NCI-H82 (cell line): ENCODE measurements around the gene CAMK1D.

ENCODE experiments used
- DNase-seq: peaks from one replicate; lab custom pipeline; 2025; lab: John Stamatoyannopoulos, UW

The CAMK1D gene

GRCh38 chr10:12769323-12770044 is 420.1 kb downstream of the CAMK1D start:
- DNase-seq: no peak

DNA sequence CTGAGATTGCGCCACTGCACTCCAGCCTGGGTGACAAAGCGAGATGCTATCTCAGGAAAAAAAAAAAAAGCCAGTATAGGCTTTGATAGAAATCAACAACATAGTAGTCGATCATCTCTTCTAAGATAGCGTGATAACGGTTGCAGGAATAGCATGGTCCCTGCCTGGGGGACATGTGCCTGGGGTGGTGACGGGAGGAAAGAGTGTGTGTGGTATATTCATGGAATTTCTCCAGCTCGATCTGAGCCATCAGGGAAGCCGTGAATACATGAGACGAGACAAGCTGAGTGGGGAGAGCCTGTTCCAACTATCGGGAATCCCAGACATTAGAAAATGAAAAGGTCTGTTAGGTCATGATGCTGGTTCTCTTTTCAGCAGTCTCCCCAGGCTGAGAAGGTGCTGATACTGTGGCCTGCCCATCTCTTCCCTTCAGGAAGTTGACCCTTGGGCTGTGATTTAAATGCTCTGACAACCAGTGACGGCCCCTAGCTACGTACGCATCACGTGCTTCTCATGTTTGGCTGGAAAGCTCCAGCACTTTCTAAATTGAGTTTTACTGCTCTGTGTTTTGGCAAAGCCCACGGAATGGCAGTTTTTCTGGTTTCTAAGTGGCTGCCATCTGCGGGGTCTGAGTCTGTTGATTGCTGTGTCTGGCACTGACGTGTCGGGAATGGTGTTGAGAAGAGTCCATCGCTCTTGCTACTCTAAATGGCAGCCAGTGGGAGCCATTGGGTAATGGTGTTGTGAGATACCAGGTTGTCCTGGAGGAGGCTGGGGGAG is 422.8 kb downstream of the CAMK1D start:
- no peak for DNase-seq

- DNase-seq: no peak
Measured at GRCh38 chr10:12772797-12773587, 423.6 kb downstream of the CAMK1D start.

DNA sequence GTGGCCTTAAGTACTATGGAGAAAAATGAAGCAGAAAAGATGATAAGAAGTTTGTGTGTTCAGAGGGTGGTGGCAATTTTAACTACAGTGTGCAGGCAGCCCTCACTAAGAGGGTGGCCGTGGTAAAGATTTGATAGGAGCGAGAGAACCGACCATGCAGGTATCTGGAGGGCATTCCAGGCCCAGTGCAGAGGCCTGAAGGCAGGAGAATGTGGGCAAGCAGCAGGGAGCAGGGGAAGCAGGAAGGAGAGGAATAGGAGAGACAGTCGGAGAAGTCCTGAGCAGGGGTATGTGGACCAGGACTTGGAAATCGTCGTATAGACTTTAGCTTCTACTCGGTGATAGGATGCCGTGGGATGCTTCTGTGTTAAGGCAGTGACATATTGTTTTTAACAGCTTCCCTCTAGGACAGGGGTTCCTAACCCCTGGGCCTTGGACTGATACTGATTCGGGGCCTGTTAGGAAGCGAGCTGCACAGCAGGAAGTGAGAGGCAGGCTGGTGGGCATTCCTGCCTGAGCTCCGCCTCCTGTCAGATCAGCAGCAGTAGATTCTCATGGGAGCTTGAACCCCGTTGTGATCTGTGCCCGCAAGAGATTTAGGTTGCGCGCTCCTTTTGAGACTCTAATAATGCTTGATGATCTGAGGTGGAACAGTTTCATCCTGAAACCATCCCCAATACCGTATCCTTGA is 425.0 kb downstream of the CAMK1D start:
- no peak for DNase-seq

- no peak for DNase-seq
Measured at GRCh38 chr10:12777840-12778585, 428.7 kb downstream of the CAMK1D start.

- no peak for DNase-seq
Measured at GRCh38 chr10:12780634-12781601, 431.6 kb downstream of the CAMK1D start.

DNA sequence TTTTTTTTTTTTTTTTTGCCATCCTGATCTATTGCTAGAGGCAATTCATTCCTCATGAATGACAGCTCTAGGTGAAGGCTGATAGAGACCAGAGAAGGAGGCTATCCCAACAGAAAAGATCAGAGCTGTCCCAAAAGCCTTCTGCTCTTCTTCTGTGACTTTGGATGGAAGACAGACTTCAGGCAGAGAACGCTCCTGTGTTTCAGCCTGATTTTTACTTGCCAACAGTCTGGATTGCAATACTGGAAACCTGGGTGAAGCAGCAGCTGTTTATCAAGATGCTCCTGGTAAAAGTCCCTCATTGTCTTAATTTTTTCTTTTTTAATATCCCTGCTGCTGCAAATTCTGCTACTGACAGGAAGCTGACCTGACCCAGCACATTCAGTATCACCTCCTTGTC is 432.6 kb downstream of the CAMK1D start:
- no peak for DNase-seq

DNA sequence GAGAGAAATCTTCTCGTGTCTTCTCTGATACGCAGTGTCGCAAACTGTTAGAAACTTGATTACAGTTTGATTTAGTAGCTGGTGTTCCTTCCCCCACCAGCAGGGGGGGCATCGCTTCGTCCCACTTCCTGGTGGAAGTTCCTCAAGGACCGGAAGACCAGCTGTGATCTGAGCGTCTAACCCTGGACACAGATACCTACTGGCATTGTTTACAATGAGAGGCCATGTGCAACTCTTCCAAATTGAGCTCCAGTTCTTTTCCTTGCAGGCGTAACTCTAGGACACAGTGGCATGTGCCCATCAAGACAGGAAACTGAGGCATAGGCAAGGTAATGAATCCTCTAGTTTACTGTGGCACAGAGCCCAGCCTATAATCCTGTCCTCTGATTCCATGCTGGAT is 433.2 kb downstream of the CAMK1D start:
- DNase-seq: peak; percentile 66

DNA sequence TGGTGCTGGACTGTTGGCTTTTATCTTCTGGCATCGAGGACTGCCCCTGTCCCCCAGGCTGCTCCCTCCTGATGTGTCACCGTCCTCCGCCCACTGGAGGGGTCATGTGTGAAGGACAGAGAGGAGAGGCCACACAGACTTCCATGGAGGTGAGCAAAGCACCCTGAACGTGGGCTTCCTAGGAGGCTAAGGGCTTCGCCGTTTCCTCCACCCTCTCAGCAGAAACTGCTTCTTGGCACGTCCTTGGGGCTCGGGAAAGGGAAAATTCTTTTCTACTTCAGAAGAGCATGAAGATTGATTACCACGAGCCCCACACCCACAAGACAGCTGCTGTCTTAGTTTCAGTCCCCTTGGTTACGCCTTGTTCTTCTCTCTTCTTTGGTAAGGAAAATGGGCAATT is 433.9 kb downstream of the CAMK1D start:
- DNase-seq: no peak

GRCh38 chr10:12784646-12785045 is 435.3 kb downstream of the CAMK1D start:
- DNase-seq: no peak

GRCh38 chr10:12785415-12785831 is 436.1 kb downstream of the CAMK1D start:
- DNase-seq: no peak

- no peak for DNase-seq
Measured at GRCh38 chr10:12787297-12787696, 437.9 kb downstream of the CAMK1D start.

DNA sequence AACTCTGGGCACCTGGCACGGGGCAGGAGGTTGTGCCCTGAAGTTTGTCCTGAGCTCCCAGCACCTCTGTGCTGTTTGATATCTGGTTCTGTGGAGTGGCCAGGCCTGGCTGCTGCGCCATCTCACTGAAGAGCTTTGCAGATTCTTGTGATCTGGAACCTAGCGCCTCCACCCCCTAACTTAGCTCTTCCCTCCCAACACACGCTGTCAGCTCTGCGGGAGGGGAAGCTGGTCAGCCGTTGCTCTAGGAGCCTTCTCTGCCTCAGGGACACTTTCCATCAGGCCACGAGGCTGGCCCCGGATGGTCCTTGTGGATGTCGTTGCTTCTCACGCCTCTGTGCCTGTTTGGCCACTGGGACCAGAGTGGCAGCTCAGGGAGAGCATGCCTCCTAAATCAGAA is 438.9 kb downstream of the CAMK1D start:
- no peak for DNase-seq

- no peak for DNase-seq
Measured at GRCh38 chr10:12790270-12790669, 440.9 kb downstream of the CAMK1D start.

- DNase-seq: no peak
Measured at GRCh38 chr10:12791728-12792127, 442.4 kb downstream of the CAMK1D start.

DNA sequence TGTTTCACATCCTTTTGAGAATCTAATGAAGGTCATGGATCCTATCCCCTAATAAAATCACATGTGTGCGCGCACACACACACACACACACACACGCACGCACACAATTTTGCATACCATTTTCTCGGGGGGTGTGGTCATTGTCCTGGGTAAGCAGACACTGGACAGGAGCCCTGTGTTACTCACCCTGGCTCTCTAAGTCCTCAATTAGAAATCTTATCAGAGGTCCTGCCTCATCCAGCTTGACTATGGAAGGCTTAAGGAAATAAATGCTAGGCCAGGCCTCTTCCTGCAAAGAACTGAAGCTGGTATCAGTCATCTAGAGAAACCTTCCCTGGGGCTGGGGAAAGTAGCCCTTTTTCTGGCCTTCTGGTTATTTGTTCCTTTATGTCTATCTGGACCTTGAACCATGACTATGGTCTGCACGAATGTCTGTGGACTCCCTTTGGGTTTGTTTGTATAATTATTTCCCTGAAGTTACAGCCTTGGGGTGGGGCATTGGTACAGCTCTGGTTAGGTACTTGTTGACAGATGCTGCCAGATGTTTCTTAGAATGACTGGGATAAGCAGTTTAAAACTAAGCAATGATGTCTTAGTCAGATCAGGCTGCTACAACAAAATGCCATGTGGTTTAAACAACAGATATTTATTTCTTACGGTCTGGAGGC is 443.7 kb downstream of the CAMK1D start:
- DNase-seq: no peak

- DNase-seq: no peak
Measured at GRCh38 chr10:12795315-12796110, 446.2 kb downstream of the CAMK1D start.

DNA sequence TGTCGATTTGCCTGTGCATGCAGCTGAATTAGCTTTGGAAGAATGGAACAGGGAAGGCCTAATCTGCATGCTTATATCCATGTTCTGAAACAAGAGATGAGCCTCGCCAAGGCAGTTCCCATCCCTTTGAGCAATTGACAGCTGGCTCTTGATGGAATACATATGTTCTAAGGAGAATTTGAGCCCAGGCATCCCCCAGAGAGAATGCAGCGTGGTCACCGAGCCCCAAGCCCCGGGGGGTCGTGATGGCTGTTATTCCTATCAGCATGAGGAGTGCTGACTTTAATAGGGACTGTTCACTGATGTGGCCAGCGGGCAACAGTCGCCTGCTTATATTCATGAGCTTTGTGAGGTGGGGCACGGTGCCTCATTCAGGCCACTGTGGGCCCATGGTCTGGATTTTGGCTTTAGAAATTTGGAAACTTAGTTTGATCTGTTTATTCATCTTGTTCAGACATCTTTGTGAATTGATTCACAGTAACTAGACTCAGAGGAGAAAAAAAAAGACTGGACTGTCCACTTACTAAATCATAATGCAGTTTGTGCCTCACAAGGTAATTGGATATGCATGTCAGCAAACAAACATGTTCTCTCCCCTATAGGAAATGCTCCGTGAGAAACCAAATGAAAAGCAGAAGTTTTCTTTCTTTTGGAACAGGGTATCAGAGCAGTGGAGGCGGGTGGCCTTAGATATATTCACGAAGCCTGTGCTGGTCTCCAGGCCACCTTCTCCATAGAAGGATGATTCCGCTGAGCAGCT is 447.2 kb downstream of the CAMK1D start:
- DNase-seq: no peak
